Mucosa of rectum (tissue), 2 donors: ENCODE results near the gene SNX27.

ENCODE experiments used
- H3K27ac ChIP-seq, 2 donors: one replicate each; pipeline ENCODE4 v1.7.0; 2013; ENCODE audit warnings: inconsistent platforms in 2 of 2, low read depth in 2 of 2, low read length in 2 of 2
- H3K27me3 ChIP-seq, 2 donors: one replicate each; pipeline ENCODE4 v1.7.0; 2013; ENCODE audit warnings: low read length in 2 of 2; ENCODE audit not compliant: control insufficient read depth in 2 of 2, insufficient read depth in 2 of 2
- H3K36me3 ChIP-seq, 2 donors: one replicate each; pipeline ENCODE4 v1.7.0; 2013; ENCODE audit warnings: low read length in 2 of 2; ENCODE audit not compliant: control insufficient read depth in 2 of 2, insufficient read depth in 2 of 2
- H3K4me1 ChIP-seq, 2 donors: one replicate each; pipeline ENCODE4 v1.7.0; 2013; ENCODE audit warnings: low read length in 2 of 2, mild to moderate bottlenecking in 1 of 2; ENCODE audit not compliant: control insufficient read depth in 2 of 2, insufficient read depth in 2 of 2
- H3K4me3 ChIP-seq, 2 donors: one replicate each; pipeline ENCODE4 v1.7.0; 2013; ENCODE audit warnings: low read length in 2 of 2
- H3K9ac ChIP-seq, 2 donors: one replicate each; pipeline ENCODE4 v1.7.0; 2013; ENCODE audit warnings: low read length in 2 of 2, low read depth in 1 of 2, mild to moderate bottlenecking in 1 of 2
- H3K9me3 ChIP-seq, 2 donors: one replicate each; pipeline ENCODE4 v1.7.0; 2013; ENCODE audit warnings: low read length in 2 of 2; ENCODE audit not compliant: control insufficient read depth in 2 of 2
- donor health status: healthy.
- donor health status: Normal muscosa, but diverticular disease.

The SNX27 gene

DNA sequence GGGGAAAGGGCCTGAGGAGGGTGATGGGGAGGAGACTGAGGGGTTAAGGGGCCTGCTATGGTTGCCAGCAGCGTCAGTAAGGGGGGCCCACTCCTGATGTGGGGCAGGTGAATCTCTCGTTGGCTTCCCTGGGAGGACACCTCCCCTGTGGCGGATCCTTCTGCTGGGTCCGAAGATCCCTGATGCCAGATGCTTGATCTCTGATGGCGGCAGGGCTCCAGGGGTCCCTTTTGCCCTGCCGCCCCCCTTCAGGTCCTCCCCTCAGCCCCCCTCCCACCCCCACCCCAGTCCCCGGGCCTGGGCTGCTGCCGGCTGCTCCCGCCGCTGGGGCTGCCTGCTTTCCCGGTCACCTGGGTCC is 104.5 kb downstream of the SNX27 start:
- Histone ChIP-seq H3K9ac (no peak overlapping the region), H3K9me3 (no peaks in the 10 kb centered on the region), H3K36me3 (no peaks in the 10 kb centered on the region), H3K27ac (no peak overlapping the region), H3K27me3 (no peaks in the 10 kb centered on the region), H3K4me1 (peaks cover 24 to 31% of the 10 kb centered on the region in 2 donors), H3K4me3 (no peak overlapping the region)

DNA sequence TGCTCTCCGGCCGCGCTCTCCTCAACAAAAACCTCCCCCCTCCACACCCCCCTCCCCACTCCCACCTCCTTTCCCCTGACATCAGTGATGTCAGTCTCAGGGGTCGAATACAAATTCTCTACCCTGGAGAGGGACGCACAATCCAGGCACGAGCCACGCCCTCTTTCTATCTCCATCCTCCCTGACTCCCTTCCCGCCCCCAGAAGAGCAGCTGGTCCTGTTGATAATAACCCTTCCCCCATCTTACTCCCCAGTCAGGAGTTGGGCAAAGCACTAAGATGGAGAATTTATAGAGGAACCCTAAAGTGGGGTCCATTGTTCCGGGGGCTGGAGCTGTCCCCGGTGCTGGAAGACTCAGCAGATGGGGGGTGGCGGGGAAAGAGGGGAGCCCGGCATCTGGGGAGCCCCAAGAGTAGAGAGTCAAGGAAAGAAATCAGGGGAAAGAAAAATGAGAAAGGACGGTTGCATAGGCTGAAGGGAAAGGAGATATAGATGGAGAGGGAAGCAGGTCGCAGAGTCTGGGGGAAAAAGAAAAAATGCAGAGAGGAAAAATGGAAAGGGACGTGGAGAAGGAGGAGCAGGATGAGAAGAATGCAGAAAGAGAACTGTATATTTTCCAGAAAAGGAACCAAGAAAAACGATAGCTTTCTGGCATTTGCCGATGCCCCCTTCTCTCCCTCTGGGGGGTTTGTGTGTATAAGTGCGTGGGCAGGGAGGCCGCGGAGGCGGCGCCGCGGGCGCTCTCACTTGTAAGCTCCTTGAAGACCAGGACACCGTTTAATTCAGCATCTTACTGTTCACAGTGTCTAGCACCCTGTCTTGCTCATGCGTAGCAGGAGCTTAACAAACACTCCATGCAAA is 105.2 kb downstream of the SNX27 start, which contains the start of gene CELF3:
TSS of gene CELF3 (minus strand) at position 33 of the 861 bp plus-strand sequence. CDS start 783 bp downstream, outside the sequence.
- H3K27ac ChIP-seq: no peak within 1 kb of the TSS
- H3K4me3 ChIP-seq: no peak within 1 kb of the TSS
- no peaks in the 10 kb centered on the region for H3K9me3 ChIP-seq
- H3K9ac ChIP-seq: no peak within 1 kb of the TSS
- no peaks in the 10 kb centered on the region for H3K27me3 ChIP-seq
- no peaks in the 10 kb centered on the region for H3K36me3 ChIP-seq
- H3K4me1 ChIP-seq: peaks cover 28 to 33% of the 10 kb centered on the region in 2 donors

DNA sequence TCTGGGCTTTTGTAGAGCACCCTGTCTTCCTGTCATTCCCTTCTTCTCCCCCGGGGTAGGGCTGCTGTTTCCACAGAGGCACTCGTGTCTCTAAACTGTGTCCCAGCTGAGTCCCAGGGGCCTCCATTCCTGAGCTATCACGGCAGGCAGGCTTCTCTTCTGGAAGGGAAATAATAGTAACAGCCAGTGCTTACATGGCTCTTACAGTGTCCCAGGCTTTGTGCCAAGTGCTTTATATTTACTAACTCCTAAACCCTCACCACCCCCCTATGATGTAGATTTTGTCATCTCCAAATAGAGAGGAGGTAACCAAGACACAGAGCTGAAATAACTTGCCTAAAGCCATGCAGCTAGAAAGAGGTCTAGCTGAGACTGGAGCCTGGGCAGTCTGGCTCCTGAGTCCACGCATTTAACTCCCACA is 106.2 kb downstream of the SNX27 start:
- Histone ChIP-seq H3K36me3 (no peaks in the 10 kb centered on the region), H3K4me3 (no peak overlapping the region), H3K9ac (no peak overlapping the region), H3K27me3 (no peaks in the 10 kb centered on the region), H3K27ac (no peak overlapping the region), H3K4me1 (peaks cover 20 to 23% of the 10 kb centered on the region in 2 donors), H3K9me3 (no peaks in the 10 kb centered on the region)

DNA sequence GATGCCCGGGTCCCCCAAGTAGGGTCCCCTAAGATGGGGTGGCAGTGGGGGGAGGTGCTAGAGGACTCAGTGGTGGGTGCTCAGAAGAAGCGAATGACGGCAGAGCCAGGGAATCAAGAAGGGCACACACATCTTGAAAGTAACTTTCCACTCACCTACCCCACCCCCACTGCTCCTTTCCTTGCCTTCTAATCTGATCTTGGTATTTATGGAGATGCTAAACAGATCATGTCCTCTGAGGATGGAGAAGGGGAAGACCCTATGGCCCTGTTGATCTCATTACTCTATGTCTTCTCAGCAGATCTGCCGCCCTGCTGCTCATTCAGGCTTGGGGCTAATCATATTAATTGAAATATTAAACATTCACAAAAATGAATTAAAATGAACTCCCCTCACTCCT is 106.8 kb downstream of the SNX27 start:
- H3K4me1 ChIP-seq: peaks cover 16% of the 10 kb centered on the region in 2 donors
- H3K4me3 ChIP-seq: no peak overlapping the region
- H3K9ac ChIP-seq: no peak overlapping the region
- H3K36me3 ChIP-seq: no peaks in the 10 kb centered on the region
- H3K9me3 ChIP-seq: no peaks in the 10 kb centered on the region
- H3K27me3 ChIP-seq: no peaks in the 10 kb centered on the region
- no peak overlapping the region for H3K27ac ChIP-seq

DNA sequence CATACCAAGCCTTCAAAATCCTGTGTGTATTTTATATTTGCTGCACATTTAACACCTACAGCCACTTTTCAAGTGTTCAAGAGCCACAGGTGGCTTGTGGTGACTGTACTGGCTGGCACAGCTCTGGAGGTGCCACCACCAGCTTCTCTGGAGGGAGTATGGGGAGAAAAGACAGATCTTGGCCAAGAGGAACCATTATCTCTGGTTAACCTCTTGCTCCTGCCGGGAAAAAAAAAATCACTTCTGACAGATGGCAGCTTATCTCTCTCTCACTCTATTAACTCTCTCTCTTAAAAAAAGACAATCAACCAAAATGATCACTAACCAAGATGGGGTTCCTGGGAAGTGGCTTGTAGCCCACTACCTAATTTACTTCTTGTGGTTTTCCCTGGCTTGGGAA is 108.3 kb downstream of the SNX27 start:
- Histone ChIP-seq H3K9ac (peak overlapping the region; percentile 21 to 54), H3K36me3 (no peaks in the 10 kb centered on the region), H3K27me3 (no peaks in the 10 kb centered on the region), H3K9me3 (no peaks in the 10 kb centered on the region), H3K4me1 (peaks cover 16 to 21% of the 10 kb centered on the region in 2 donors), H3K27ac (peak overlapping the region; percentile 24 to 74), H3K4me3 (peak overlapping the region in 1 of 2 donors; percentile 60)

DNA sequence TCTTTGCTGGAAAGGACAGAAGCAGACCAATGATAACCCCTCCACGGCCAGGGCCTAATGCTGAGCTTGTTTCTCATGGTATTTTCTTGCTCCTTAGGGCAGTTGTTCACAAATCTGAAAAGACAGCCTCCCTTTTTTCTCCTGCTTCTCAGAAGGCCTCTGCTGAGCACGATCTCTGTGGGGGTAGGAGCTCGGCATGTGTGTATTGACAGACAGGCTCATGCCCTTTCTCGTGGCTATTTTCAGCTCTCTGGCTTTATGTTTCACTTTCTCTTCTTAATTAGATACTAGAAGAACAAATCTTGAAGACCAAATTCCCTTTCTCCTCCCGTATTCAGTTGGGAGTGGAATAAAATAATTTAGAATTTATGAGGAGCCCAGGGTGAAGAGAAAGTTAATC is 108.7 kb downstream of the SNX27 start:
- H3K36me3 ChIP-seq: no peaks in the 10 kb centered on the region
- H3K9me3 ChIP-seq: no peaks in the 10 kb centered on the region
- H3K4me3 ChIP-seq: peak overlapping the region; percentile 60 to 61
- H3K27me3 ChIP-seq: no peaks in the 10 kb centered on the region
- peak overlapping the region; percentile 24 to 74 for H3K27ac ChIP-seq
- H3K4me1 ChIP-seq: peaks cover 16 to 21% of the 10 kb centered on the region in 2 donors
- peak overlapping the region; percentile 21 to 54 for H3K9ac ChIP-seq

DNA sequence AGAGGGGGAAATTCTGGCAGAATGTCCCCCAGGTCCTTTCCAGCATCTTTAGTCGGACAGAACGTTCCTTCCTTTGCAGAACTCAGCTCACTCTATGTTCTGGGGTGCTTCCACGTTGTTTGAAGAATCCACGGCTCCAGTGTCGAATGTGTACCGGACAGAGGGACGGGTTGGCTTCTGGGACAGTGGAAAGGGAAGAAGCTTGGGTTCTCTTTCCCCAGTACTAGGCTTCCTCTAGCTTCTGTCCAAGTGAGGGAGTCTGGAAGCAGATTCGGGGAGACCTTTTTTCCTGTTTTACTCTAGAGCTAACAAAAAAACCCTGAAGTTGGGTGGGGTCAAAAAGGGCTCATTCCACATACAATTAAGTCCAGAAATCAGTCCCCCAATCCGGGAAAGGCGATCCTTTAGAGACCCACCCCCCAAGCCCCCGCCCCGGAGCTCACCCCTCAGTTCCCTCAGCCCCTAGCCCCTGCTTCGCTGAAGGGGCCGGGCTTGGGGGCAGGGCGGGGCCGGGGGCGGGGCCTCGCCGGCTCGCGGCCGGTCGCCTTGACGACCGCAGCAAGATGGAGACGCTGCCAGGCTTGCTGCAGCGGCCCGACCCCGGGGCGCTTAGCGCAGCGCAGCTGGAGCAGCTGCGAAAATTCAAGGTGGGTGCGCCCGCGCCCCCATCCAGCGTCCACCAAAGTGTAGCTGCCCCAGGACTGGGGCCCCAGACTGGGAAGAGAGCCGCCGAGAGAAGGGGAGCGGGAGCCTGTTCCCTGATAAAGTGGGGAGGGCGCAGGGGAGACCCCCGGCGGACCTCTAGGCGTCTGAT is 109.3 kb downstream of the SNX27 start, which contains the start of gene RIIAD1:
TSS of gene RIIAD1 (plus strand) at position 549 of the 814 bp plus-strand sequence. CDS start at position 564, 15 bp downstream.
- H3K36me3 ChIP-seq: no peaks in the 10 kb centered on the region
- peak within 1 kb of the TSS; percentile 24 to 74 for H3K27ac ChIP-seq
- H3K4me3 ChIP-seq: peak within 1 kb of the TSS; percentile 61
- peak within 1 kb of the TSS; percentile 36 to 54 for H3K9ac ChIP-seq
- peaks cover 16 to 26% of the 10 kb centered on the region in 2 donors for H3K4me1 ChIP-seq
- H3K27me3 ChIP-seq: no peaks in the 10 kb centered on the region
- no peaks in the 10 kb centered on the region for H3K9me3 ChIP-seq

DNA sequence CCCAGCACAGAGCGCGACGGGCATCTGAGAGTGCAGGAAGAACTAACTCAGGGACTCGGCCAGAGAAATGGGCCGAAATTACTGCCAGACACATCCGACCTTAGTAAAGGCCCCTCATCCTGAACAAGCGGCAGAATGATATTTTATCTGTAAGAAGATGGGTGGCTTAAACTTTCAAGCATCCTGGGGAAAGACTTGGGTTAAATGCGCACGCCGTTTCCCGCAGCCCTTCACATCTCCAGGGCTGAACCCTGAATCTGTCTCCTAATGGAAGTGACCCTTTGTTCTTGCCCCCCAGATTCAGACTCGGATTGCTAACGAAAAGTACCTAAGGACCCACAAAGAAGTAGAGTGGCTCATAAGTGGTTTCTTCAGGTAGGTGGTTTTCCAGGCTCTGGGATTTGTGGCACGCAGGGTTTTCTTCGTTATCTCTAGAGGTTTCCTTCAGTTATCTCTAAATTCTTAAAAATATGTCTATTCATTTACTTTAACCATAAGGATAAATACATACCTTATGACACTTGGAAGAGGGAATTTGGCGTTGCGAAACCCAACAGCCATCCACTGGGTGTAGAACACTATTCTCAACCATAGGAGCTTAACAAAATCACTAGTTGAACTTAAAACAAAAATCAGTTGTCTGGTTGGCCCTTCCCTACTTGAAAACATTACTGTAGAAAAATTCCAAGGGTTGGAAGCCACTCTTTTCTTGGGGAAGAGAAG is 110.1 kb downstream of the SNX27 start:
- Histone ChIP-seq H3K4me3 (peak overlapping the region; percentile 37 to 61), H3K9me3 (no peaks in the 10 kb centered on the region), H3K9ac (peak overlapping the region in 1 of 2 donors; percentile 36), H3K27me3 (no peaks in the 10 kb centered on the region), H3K27ac (no peak overlapping the region), H3K4me1 (peaks cover 22 to 31% of the 10 kb centered on the region in 2 donors), H3K36me3 (no peaks in the 10 kb centered on the region)

DNA sequence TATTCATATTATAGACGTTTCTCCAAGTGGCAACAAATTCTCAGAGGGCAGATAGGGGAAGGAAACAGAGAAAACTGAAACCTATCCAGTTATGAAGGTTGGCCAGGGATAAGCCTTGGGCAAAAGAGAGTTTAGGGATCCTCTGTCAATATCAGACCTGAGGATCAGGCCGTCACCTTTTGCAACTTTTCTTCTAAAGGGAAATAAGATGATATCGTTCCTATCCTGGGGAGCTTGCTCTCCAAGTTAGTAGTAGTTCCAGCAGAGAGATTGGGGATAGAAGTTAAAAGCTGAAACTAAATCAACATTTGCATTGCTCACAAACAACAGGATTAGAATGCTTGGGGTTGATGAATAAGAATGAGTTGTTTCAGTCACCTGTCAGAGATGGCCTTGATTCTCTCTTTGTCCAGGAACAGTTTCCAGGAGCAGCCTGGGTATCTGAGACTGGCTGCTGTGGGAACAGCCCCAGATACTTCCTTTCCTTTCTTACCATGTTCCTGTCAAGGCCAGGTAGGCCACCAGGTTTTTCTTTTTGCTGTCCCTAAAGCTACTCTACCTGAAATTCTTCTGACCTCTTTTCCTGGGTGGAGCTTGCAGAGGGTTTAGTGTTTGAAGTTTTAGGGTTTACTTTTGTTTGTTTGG is 112.0 kb downstream of the SNX27 start:
- Histone ChIP-seq H3K9ac (no peak overlapping the region), H3K36me3 (no peaks in the 10 kb centered on the region), H3K27ac (no peak overlapping the region), H3K4me1 (peaks cover 27 to 41% of the 10 kb centered on the region in 2 donors), H3K4me3 (no peak overlapping the region), H3K27me3 (no peaks in the 10 kb centered on the region), H3K9me3 (no peaks in the 10 kb centered on the region)
